GM21619 (cell line): ENCODE measurements around the gene GAB2.
"Not testable (repeated sequence)": the region's sequence is repeated elsewhere in the genome, so short reads cannot be mapped to it uniquely, and the experiment has no call there.

Experiments
- ATAC-seq: cut with Tn5 transposase; IDR thresholded peaks from one replicate; pipeline ENCODE4 v1.9.1; 2021; ENCODE audit not compliant: unreplicated experiment

GAB2 gene

GRCh38 chr11:78314762-78315161, 102.9 kb downstream of the GAB2 start:
- ATAC-seq: no peak

GRCh38 chr11:78313898-78314297, 103.7 kb downstream of the GAB2 start:
- ATAC-seq: no peak

- ATAC-seq: no peak
These were observed 104.3 kb downstream of the GAB2 start for GRCh38 chr11:78313181-78313795.

GRCh38 chr11:78312712-78313111, 104.9 kb downstream of the GAB2 start:
- no peak for ATAC-seq

- no peak for ATAC-seq
These were observed 105.8 kb downstream of the GAB2 start for GRCh38 chr11:78311702-78312371.

- peak; percentile 82 for ATAC-seq
These were observed 107.1 kb downstream of the GAB2 start for GRCh38 chr11:78310500-78310909.

- ATAC-seq: no peak
These were observed 113.4 kb downstream of the GAB2 start for GRCh38 chr11:78304201-78304600.

GRCh38 chr11:78300108-78300839, 117.3 kb downstream of the GAB2 start:
- no peak for ATAC-seq

- ATAC-seq: no peak
These were observed 118.5 kb downstream of the GAB2 start for GRCh38 chr11:78299000-78299710.

- no peak for ATAC-seq
These were observed 119.3 kb downstream of the GAB2 start for GRCh38 chr11:78298291-78298771.

GRCh38 chr11:78295991-78296930, 121.4 kb downstream of the GAB2 start:
- no peak for ATAC-seq

- no peak for ATAC-seq
These were observed 122.3 kb downstream of the GAB2 start for GRCh38 chr11:78295347-78295746.

- ATAC-seq: not testable (repeated sequence)
These were observed 123.5 kb downstream of the GAB2 start for GRCh38 chr11:78294100-78294499.

GRCh38 chr11:78293536-78293935, 124.1 kb downstream of the GAB2 start:
- no peak for ATAC-seq

- ATAC-seq: no peak
These were observed 125.4 kb downstream of the GAB2 start for GRCh38 chr11:78292109-78292803.

- no peak for ATAC-seq
These were observed 126.0 kb downstream of the GAB2 start for GRCh38 chr11:78291503-78292108.

GRCh38 chr11:78290293-78291176, 127.1 kb downstream of the GAB2 start:
- no peak for ATAC-seq
